Parathyroid adenoma (tissue), 2 donors: ENCODE measurements around the gene THOC3.
"Not testable (repeated sequence)": the region's sequence is repeated elsewhere in the genome, so short reads cannot be mapped to it uniquely, and the experiment has no call there.

Experiments
- H2AFZ ChIP-seq: fragments of 300-600 bp; sonication (generic); one replicate; pipeline ENCODE4 v1.7.0; 2017; ENCODE audit warnings: antibody characterized with exemption, mild to moderate bottlenecking
- H3K27ac ChIP-seq: fragments of 300-600 bp; sonication (generic); one replicate; pipeline ENCODE4 v1.7.0; 2017
- H3K27me3 ChIP-seq: fragments of 300-600 bp; sonication (generic); one replicate; pipeline ENCODE4 v1.7.0; 2017; ENCODE audit warnings: low read length; ENCODE audit not compliant: control insufficient read depth, insufficient read depth
- H3K36me3 ChIP-seq: fragments of 300-600 bp; sonication (generic); one replicate; pipeline ENCODE4 v1.7.0; 2017; ENCODE audit warnings: low read length; ENCODE audit not compliant: control insufficient read depth, insufficient read depth
- H3K4me1 ChIP-seq: fragments of 300-600 bp; sonication (generic); one replicate; pipeline ENCODE4 v1.7.0; 2017; ENCODE audit warnings: control low read depth
- H3K4me2 ChIP-seq: fragments of 300-600 bp; sonication (generic); one replicate; pipeline ENCODE4 v1.7.0; 2017; ENCODE audit warnings: low read length
- H3K4me3 ChIP-seq: fragments of 300-600 bp; sonication (generic); one replicate; pipeline ENCODE4 v1.7.0; 2017; ENCODE audit warnings: low read depth, low read length
- H3K79me2 ChIP-seq: fragments of 300-600 bp; sonication (generic); one replicate; pipeline ENCODE4 v1.7.0; 2017; ENCODE audit warnings: control low read depth
- H3K9ac ChIP-seq: fragments of 300-600 bp; sonication (generic); one replicate; pipeline ENCODE4 v1.7.0; 2017; ENCODE audit warnings: mild to moderate bottlenecking
- H3K9me3 ChIP-seq: fragments of 300-600 bp; sonication (generic); one replicate; pipeline ENCODE4 v1.7.0; 2017; ENCODE audit warnings: low read length; ENCODE audit not compliant: control insufficient read depth
- TF ChIP-seq, protein P1 (sequence below): fragments of 300-600 bp; sonication (generic); IDR thresholded peaks from one replicate; pipeline ENCODE4 v1.7.0; 2017; ENCODE audit warnings: antibody characterized with exemption, mild to moderate bottlenecking
- donor health status: primary hyperparathyroidism.

Gene THOC3

DNA sequence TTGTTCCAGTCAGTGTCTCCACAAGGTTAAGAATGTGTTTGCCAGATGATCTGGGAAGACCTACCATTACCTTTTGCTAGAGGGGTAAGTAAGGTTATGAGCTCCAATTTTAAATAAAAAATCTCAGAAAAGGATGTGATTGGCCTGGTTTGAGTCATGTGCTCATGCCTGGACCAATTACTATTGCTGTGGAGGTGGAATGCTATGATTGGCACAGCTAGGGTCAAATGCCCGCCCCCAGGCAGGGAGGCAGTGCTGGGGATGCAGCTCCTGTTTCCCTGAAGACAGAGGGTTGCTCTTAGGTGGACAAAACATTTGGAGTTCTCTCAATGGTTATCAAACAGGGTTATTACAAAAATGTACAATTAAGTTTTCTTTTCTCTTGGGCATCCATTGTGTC, 29.6 kb downstream of the THOC3 start:
- H3K36me3 ChIP-seq, H2AFZ ChIP-seq, H3K9me3 ChIP-seq, H3K79me2 ChIP-seq, H3K27me3 ChIP-seq, H3K9ac ChIP-seq, H3K4me1 ChIP-seq, H3K4me3 ChIP-seq, H3K4me2 ChIP-seq, H3K27ac ChIP-seq: not testable (repeated sequence)

DNA sequence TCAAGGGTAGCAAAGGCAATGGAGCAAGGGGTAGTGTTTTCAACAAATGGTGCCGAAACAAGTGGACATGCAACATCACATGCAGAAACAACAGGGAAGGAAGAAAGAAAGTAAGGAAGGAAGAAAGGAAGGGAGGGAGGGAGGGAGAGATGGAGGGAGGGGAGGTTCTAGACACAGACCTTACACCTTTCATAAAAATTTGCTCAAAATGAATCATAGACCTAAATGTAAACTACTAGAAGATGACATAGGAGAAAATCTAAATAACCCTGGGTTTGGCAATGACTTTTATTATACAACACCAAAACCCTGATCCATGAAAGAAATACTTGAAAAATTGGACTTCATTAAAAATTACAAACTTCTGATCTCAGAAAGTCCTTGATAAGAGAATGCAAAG, 39.4 kb downstream of the THOC3 start:
- H2AFZ ChIP-seq, H3K4me1 ChIP-seq, H3K9ac ChIP-seq, H3K36me3 ChIP-seq, H3K79me2 ChIP-seq, H3K4me3 ChIP-seq, H3K27ac ChIP-seq, H3K9me3 ChIP-seq, H3K27me3 ChIP-seq, H3K4me2 ChIP-seq: not testable (repeated sequence)

DNA sequence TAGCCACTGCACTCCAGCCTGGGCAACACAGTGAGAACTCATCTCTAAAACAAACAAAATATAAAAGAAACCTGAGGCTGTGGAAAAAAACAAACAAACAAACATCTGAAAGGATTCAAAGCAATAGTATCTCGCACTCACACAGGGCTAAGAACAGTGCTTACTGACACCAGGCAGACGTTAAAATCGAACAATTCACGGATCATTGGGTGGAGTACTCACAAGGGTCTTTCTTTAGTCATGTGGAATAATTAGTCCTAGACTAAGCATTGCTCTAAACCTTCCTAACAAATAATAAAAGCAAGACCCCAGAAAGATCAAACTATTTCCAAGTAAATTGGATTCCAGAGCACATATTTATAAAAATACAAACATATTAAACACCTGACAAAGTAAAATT, 43.0 kb downstream of the THOC3 start:
- H3K4me3 ChIP-seq, H3K79me2 ChIP-seq, H3K4me2 ChIP-seq, H3K27ac ChIP-seq, H3K9ac ChIP-seq, H3K36me3 ChIP-seq, H3K27me3 ChIP-seq, H3K4me1 ChIP-seq, H3K9me3 ChIP-seq, H2AFZ ChIP-seq: not testable (repeated sequence)

DNA sequence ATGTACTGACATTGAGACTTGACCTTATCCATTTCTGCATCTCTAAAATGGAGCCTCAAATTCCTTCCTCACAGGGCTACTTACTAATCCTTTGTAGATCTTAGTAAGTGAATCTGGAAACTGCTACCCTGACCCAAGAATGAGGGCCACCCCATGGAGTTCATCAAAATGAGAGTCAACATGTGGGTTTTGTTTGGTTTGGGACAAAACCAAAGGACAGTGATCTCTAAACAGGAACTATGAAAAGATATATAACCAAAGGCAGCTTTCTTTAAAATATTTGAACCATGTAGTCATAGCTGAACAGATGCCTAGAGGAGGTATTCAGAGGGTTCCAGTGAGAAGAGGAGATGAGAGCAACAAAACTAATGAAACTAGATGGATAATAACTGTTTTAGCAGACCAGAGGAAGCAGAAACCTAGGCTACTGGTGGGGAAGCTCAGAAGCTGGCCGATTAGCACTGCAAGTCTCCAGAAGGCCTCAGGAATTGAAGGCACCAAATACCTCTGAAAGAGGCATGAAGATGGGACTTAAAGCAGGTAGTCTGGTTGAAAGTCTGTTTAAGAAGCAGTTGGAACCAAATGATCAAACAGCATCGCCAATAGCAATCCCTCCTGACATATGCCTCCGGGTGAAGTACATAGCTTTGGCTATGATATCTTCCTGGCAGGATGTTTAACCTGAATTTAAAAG, 45.8 kb downstream of the THOC3 start:
- Histone ChIP-seq H3K4me1 (no peaks in the 10 kb centered on the region), H3K9ac (no peak overlapping the region), H3K79me2 (no peaks in the 10 kb centered on the region), H3K4me3 (no peak overlapping the region), H3K36me3 (no peaks in the 10 kb centered on the region), H3K27ac (no peak overlapping the region), H3K9me3 (no peaks in the 10 kb centered on the region), H3K27me3 (no peaks in the 10 kb centered on the region), H3K4me2 (no peak overlapping the region), H2AFZ (no peak overlapping the region)
- TF ChIP-seq, protein P1, sequence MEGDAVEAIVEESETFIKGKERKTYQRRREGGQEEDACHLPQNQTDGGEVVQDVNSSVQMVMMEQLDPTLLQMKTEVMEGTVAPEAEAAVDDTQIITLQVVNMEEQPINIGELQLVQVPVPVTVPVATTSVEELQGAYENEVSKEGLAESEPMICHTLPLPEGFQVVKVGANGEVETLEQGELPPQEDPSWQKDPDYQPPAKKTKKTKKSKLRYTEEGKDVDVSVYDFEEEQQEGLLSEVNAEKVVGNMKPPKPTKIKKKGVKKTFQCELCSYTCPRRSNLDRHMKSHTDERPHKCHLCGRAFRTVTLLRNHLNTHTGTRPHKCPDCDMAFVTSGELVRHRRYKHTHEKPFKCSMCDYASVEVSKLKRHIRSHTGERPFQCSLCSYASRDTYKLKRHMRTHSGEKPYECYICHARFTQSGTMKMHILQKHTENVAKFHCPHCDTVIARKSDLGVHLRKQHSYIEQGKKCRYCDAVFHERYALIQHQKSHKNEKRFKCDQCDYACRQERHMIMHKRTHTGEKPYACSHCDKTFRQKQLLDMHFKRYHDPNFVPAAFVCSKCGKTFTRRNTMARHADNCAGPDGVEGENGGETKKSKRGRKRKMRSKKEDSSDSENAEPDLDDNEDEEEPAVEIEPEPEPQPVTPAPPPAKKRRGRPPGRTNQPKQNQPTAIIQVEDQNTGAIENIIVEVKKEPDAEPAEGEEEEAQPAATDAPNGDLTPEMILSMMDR: no peak

DNA sequence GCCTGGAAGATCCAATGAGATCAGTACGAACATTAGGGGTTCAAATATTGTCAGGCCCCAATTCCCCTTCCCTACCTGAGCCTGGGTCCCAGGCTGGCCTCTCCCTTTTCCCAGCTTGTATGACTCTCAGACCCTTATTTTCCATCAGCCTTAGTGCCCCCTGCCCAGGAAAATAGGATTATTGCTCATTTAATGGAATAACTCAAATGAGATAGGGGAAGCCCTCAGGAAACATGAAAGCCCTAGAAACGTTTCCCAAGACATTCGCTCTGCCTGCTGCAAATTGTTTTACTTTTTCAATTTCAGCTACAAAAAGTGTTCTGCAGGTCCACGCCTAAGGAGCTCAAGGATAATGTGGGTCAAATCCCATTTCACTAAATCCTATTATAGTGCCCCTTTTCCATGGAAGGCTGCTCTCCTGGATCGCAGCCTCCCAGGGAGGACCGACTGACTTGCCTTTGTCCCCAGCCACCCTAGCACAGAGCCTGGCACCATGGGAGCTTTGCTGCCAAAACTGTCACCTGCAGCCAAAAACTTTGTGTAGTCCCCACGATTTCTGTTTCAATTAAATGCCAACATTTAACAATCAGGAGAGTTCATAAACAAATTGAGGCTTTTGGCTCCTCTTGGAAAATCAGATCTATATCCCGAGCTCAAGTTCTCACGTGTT, 46.9 kb downstream of the THOC3 start:
- Histone ChIP-seq H3K9me3 (no peaks in the 10 kb centered on the region), H3K36me3 (no peaks in the 10 kb centered on the region), H3K27me3 (no peaks in the 10 kb centered on the region), H3K9ac (no peak overlapping the region), H3K79me2 (no peaks in the 10 kb centered on the region), H2AFZ (no peak overlapping the region), H3K27ac (no peak overlapping the region), H3K4me2 (no peak overlapping the region), H3K4me3 (no peak overlapping the region), H3K4me1 (no peaks in the 10 kb centered on the region)
- TF ChIP-seq, protein P1: no peak

DNA sequence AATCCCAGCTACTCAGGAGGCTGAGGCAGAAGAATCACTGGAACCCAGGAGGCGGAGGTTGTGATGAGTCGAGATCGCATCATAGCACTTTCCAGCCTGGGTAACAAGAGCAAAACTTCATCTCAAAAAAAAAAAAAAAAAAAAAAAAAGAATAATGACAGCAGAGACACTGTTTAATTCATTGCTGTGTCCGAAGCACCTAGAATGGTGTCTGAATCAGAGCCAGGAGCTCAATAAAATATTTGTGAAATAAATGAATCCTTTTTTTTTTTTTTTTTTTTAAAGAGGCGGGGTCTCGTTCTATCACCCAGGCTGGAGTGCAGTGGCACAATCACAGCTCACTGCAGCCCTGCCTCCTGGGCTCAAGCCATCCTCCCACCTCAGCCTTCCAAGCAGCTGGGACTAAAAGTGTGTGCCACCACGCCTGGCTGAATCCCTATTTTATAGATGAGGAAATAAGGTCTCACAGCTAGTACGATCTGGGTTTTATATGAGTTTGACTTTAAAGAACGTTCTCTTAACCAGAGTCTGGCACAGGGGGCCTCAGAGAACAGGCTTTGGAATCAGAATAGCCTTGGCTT, 47.8 kb downstream of the THOC3 start:
- H3K27ac ChIP-seq: no peak overlapping the region
- H3K9me3 ChIP-seq: no peaks in the 10 kb centered on the region
- H3K4me2 ChIP-seq: no peak overlapping the region
- no peaks in the 10 kb centered on the region for H3K27me3 ChIP-seq
- H3K4me1 ChIP-seq: no peaks in the 10 kb centered on the region
- H2AFZ ChIP-seq: no peak overlapping the region
- no peak overlapping the region for H3K4me3 ChIP-seq
- H3K9ac ChIP-seq: no peak overlapping the region
- no peaks in the 10 kb centered on the region for H3K36me3 ChIP-seq
- no peaks in the 10 kb centered on the region for H3K79me2 ChIP-seq
- TF ChIP-seq, protein P1: no peak

DNA sequence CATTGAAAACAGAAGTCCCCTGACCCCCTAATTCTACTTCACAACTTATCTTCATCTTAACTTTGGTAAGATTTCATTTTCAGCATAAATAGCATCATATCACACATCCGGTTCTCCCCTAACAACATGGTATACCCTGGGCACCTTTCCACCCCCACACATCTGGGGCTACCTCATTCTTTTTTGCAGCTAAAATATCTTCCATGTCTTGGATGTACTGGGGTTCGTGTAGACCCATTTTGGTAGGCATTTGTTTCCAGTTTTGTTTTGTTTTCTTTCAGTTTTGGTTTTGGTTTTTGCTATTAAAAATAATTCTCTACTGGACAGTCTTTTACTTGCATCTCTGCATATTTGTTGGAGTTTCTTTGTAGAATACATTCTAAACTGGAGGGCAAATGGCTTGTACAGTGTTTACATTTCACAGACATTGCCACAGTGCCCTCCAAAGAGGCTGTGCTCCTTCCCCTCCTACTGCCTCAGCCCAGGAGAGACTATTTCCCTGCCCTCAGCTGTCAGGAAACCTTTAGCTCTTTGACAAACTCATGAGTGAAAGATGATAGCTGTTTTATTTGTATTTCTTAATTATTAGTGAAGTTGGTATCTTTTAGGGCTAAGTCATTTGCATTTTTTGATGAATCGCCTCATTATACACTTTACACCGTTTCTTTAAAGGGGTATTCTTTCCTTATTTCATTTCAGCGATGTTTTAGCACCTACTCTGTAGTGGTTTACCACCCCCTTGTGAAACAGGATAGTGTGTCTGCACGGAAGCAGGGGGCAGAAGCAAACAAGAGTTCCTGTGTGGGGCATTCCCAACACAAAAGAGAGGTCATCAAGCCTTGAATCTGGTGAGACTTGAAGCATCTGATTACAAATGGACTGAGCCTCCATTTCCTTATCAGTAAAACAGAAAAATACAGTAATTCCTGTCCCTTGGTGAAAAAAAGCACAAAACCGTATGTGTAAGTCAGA, 52.8 kb downstream of the THOC3 start:
- not testable (repeated sequence) for H3K4me2 ChIP-seq, H3K27ac ChIP-seq, H3K9me3 ChIP-seq, H3K79me2 ChIP-seq, H3K27me3 ChIP-seq, H3K4me3 ChIP-seq, H3K36me3 ChIP-seq, H3K4me1 ChIP-seq, H3K9ac ChIP-seq
- H2AFZ ChIP-seq: peak overlapping the region; percentile 23
